Fibroblast of gingiva (primary cell): ENCODE measurements around the gene FRAS1.

Source experiments
- DNase-seq: peaks from one replicate; pipeline ENCODE4 v3.0.0-alpha.2; 2011; ENCODE audit warnings: low read depth

Gene FRAS1

DNA sequence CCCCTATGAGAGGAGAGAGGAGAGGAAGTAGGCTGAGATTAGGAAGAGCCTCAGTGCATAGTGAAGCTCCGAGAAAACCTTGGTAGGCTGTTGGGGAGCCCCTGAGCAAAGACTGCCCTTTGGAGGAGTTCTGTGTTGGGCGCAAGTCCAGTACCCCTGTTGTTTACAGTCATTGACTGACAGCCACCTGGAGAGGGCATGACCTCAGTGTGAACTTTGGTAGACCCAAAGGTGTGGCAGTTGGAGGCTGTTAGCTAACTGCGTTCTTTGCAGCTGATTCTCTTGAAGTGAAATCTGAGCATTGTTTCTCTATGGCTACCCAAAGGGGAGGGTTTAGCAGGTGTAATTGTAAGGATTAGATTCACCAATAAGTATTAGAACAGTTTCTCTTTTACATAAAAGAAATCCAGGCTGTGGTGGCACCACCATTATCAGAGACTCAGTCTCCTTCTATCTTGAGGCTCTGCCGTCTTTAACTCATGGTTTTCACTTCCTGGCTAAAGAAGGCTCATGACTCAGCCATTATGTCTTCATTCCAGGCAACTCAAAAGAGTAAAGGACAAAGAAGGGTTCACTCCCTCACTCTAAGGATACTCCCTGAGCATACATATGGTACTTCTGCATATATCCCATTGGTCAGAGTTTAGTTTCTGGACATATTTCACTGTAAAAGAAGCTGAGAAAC is 527.9 kb downstream of the FRAS1 start:
- DNase-seq, result no peak

DNA sequence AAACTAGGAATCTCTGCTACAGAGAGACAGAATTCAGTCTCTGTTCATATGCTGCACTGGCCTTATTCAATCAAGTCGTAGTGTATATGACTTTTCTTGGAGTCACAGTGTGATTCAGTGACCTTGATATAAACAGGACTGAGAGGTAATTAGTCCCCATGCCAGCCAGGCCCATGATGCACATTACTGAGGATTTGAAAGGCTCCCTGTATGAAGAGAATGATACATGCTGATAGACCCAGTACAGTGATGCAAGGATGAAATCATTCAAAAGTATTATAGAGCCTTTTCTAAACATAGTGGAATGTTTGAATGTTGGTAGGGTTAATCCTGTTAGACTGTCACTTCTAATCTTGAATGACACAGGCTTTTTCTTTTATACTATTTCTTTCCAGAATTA is 528.5 kb downstream of the FRAS1 start:
- DNase-seq, result no peak

DNA sequence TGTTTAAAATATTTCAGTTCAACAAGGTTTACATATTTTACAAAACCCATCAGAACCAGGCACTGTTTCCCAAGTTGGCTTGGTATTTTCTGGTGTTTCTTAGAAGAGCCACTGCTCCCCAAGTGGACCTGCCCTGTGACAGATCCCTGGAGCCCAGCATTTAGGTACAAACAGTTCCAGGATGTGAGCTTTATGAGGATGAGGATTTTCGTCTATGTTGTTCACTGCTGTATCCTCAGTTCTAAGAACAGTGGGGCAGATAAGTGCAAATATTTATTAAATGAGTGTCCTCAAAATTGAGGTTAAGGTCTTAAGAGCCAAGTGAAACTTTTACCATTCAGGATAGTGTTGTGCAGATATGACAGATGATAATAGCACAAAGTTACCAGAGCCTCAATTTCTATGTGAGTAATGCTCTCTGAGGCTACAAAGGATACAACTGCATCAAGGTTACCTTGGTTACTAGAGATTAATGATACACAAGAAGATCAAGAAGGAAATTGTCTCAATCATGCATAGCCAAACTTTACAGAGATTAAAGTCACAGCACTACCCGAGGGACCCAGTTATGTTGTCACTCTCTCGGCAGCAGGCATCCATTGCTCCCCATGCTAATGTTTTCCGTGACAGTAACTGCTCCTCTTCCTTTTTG is 531.9 kb downstream of the FRAS1 start:
- DNase-seq, result no peak

DNA sequence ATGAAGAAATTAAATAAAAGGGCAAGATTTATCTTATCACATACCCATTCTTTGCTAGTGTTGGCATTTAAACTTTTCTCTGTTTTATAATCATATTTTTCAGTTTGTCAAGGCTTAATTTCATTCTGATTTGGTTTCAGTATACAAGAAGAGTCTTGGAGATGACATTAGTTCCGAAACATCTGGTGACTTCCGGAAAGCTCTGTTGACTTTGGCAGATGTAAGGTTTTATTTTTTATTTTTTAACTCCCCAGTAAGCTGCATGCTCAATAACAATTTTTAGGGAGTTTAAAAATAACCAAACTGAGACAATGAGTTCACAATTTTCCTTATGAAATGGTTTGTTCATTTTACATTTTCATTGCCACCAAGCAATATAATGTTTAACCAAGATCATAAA is 534.3 kb downstream of the FRAS1 start:
- DNase-seq, result no peak

DNA sequence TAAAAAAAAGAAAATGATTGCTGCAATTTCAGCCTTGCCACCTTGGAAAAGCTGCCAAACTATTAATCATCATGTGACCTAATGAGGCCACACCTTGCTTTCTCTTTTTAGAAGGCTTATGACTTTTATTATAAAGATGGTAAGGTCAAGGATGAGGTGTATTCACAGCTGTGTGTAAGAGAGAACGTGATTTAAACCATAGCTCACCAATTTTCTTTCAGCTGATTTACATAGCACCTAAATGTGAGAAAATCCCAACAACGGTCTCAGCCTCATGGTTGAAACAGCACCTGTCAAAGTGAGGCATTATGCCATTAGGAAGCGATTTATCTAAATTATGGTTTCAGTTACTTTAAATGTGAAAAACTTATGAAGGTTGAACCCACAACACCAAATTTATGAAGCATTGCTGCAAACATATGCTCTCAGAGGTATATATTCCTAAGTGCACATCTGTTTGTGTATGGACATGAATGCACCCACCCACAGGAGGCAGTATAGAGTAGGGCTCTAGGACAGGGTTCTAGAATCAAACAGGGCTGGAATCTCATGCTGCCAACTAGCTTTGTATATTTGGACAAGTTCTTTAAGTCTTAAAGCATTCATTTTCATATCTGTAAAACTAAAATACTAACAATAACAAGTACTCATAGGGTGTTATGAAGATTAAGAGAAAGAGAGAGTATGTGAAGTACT is 535.1 kb downstream of the FRAS1 start:
- DNase-seq, result no peak
